HepG2 (cell line): Measurements from ENCODE around the gene KAT6B. TPM values are rescaled to one million over a fixed set of nuclear protein-coding genes. Genes with fewer than 3 reads are reported as not detected.

Experiments used
- ATAC-seq: fragments of 200-7000 bp; cut with Tn5 transposase; 3 replicates; pipeline ENCODE4 v1.9.1; 2020; ENCODE audit warnings: mild to moderate bottlenecking, moderate library complexity
- BruUV-seq: library from RNA; stranded (reverse); fragments of 400-500 nt; replicated peaks from 2 replicates; lab custom pipeline; 2021; lab: Mats Ljungman, UMichigan
- CTCF ChIA-PET: fragments of 300-600 bp; formaldehyde crosslinking; extraction: SDS; loops from one replicate; lab custom pipeline; 2021; ENCODE audit warnings: low total read pairs, inconsistent platforms, low intra/inter-chr PET ratio; lab: Yijun Ruan, JAX
- POLR2A ChIA-PET: fragments of 350-600 bp; sonication (Branson Sonifier 250); formaldehyde crosslinking; loops from one replicate; lab custom pipeline; 2020; ENCODE audit warnings: antibody characterized with exemption, inconsistent platforms; lab: Yijun Ruan, JAX
- DNase-seq: peaks from one replicate; pipeline ENCODE4 v3.0.0-alpha.2; 2015; ENCODE audit warnings: low spot score
- FAIRE-seq: peaks from 3 replicates; lab custom pipeline; 2011; peaks lifted over from hg19 to GRCh38; lab: Jason Lieb, UNC
- H2AFZ ChIP-seq: one replicate; pipeline ENCODE4 v1.6.1; 2011; ENCODE audit warnings: low read length, inconsistent platforms
- H3K27ac ChIP-seq: fragments of 300-600 bp; 3 replicates; pipeline ENCODE4 v1.8.0; 2011; ENCODE audit warnings: mixed run types, mild to moderate bottlenecking, mixed read lengths, low read length, inconsistent platforms; ENCODE audit not compliant: insufficient read depth; ENCODE audit errors: extremely low read length
- H3K27me3 ChIP-seq, 2 experiments: fragments of 200-600 bp in 1 of 2; 2 replicates in 1 of 2; 3 replicates in 1 of 2; pipeline versions ENCODE4 v1.6.0 to v1.8.0; 2011; ENCODE audit warnings: low read length in 2 of 2, mild to moderate bottlenecking in 2 of 2, moderate library complexity in 2 of 2, inconsistent platforms in 1 of 2; ENCODE audit not compliant: insufficient read depth in 2 of 2, control insufficient read depth in 1 of 2
- H3K36me3 ChIP-seq, 2 experiments: fragments of 200-600 bp in 1 of 2; replicated peaks in 1 of 2; 2 replicates in 1 of 2; 3 replicates in 1 of 2; pipeline versions ENCODE4 v1.5.1 to v1.8.0; 2011; ENCODE audit warnings: low read length in 2 of 2, inconsistent platforms in 1 of 2; ENCODE audit not compliant: insufficient read depth in 2 of 2, control insufficient read depth in 1 of 2
- H3K4me1 ChIP-seq: 2 replicates; pipeline ENCODE4 v1.5.1; 2012; ENCODE audit warnings: low read length, inconsistent platforms; ENCODE audit not compliant: insufficient read depth
- H3K4me2 ChIP-seq: 2 replicates; pipeline ENCODE4 v1.6.0; 2011; ENCODE audit warnings: low read depth, low read length, inconsistent platforms
- H3K4me3 ChIP-seq, 3 experiments: fragments of 200-600 bp in 1 of 3; sonication (generic), shearing (Covaris generic) in 1 of 3; replicated peaks in 1 of 3; 2 replicates each; pipeline ENCODE4 v1.5.1; 2011 to 2016; ENCODE audit warnings: low read length in 3 of 3, inconsistent platforms in 2 of 3, low read depth in 2 of 3, mild to moderate bottlenecking in 2 of 3, control low read depth in 1 of 3, mixed read lengths in 1 of 3; ENCODE audit not compliant: insufficient read depth in 1 of 3
- H3K79me2 ChIP-seq: one replicate; pipeline ENCODE4 v1.6.1; 2011; ENCODE audit warnings: low read length, inconsistent platforms; ENCODE audit not compliant: insufficient read depth
- H3K9ac ChIP-seq: 2 replicates; pipeline ENCODE4 v1.6.0; 2011; ENCODE audit warnings: mild to moderate bottlenecking, low read depth, low read length, inconsistent platforms; ENCODE audit not compliant: insufficient read depth
- H3K9me3 ChIP-seq: 2 replicates; pipeline ENCODE4 v1.5.1; 2012; ENCODE audit warnings: mild to moderate bottlenecking, low read length
- H4K20me1 ChIP-seq: 2 replicates; pipeline ENCODE4 v1.6.0; 2011; ENCODE audit warnings: inconsistent platforms, mild to moderate bottlenecking, low read length, moderate library complexity; ENCODE audit not compliant: insufficient read depth
- ARNTL ChIP-seq: sonication (generic); formaldehyde crosslinking; IDR thresholded peaks from 2 replicates; pipeline ENCODE4 v1.4.0; 2020; ENCODE audit warnings: mild to moderate bottlenecking, missing genetic modification reagents
- HDAC2 ChIP-seq: sonication (generic); formaldehyde crosslinking; IDR thresholded peaks from 2 replicates; pipeline ENCODE4 v1.4.0; 2020; ENCODE audit warnings: missing genetic modification reagents
- JDP2 ChIP-seq: sonication (generic); formaldehyde crosslinking; IDR thresholded peaks from 2 replicates; pipeline ENCODE4 v1.8.1; 2022; ENCODE audit warnings: missing genetic modification reagents, borderline replicate concordance
- MIXL1 ChIP-seq: IDR thresholded peaks from 2 replicates; pipeline ENCODE4 v1.6.1; 2016
- MTA3 ChIP-seq: sonication (generic); formaldehyde crosslinking; IDR thresholded peaks from 2 replicates; pipeline ENCODE4 v1.4.0; 2020; ENCODE audit warnings: missing genetic modification reagents
- PITX1 ChIP-seq: sonication (generic); formaldehyde crosslinking; IDR thresholded peaks from 2 replicates; pipeline ENCODE4 v1.5.1; 2020; ENCODE audit warnings: mild to moderate bottlenecking, missing genetic modification reagents
- RFX3 ChIP-seq: IDR thresholded peaks from 2 replicates; pipeline ENCODE4 v1.6.1; 2016; ENCODE audit warnings: missing biosample characterization, missing genetic modification reagents
- ZFP82 ChIP-seq: sonication (generic); formaldehyde crosslinking; IDR thresholded peaks from 2 replicates; pipeline ENCODE4 v1.5.1; 2020; ENCODE audit warnings: mild to moderate bottlenecking, missing genetic modification reagents, borderline replicate concordance
- ZNF354B ChIP-seq: sonication (generic); formaldehyde crosslinking; IDR thresholded peaks from 2 replicates; pipeline ENCODE4 v1.8.0; 2022; ENCODE audit warnings: mild to moderate bottlenecking, missing genetic modification reagents
- ZNF367 ChIP-seq: sonication (generic); formaldehyde crosslinking; IDR thresholded peaks from 2 replicates; pipeline ENCODE4 v1.4.0; 2020; ENCODE audit warnings: missing genetic modification reagents, borderline replicate concordance
- ZNF747 ChIP-seq: sonication (generic); formaldehyde crosslinking; IDR thresholded peaks from 2 replicates; pipeline ENCODE4 v1.8.1; 2023; ENCODE audit warnings: missing genetic modification reagents, mild to moderate bottlenecking, borderline replicate concordance
- ZNF749 ChIP-seq: sonication (generic); formaldehyde crosslinking; IDR thresholded peaks from 2 replicates; pipeline ENCODE4 v1.8.0; 2022; ENCODE audit warnings: mild to moderate bottlenecking, missing genetic modification reagents, moderate library complexity, borderline replicate concordance
- WGBS: methylation state at CpG from one replicate; pipeline ENCODE4 v1.1.6; 2017; ENCODE audit warnings: low lambda C conversion rate; 5-methylcytosine and 5-hydroxymethylcytosine counted together
- in situ Hi-C: cut with HindIII; loops from 2 replicates; pipeline ENCODE4 v1.10.0; 2017; ENCODE audit warnings: low pct_unique_long_range_greater_than_20kb; ENCODE audit not compliant: extremely low pct_ligation_motif_present
- intact Hi-C: fragments of 100-400 bp; cut with micrococcal nuclease; formaldehyde crosslinking; loops from one replicate; pipeline ENCODE4 v1.10.0; 2022; ENCODE audit not compliant: unreplicated experiment
- polyA plus RNA-seq, 8 experiments: library from polyadenylated mRNA; depleted of rRNA in 3 of 8; stranded (reverse) in 7 of 8; unstranded in 1 of 8; fragments of >200 nt; fragmentation: Illumina TruSeq in 4 of 8; extraction: Trizol in 4 of 8; gene quantifications; 2 replicates each; pipeline versions ENCODE4 v1.2.1 to v1.2.3, GENCODE V29; 2011 to 2016; ENCODE audit warnings: low read depth in 4 of 8, missing spikeins in 1 of 8, mixed read lengths in 1 of 8; ENCODE audit not compliant: insufficient read depth in 1 of 8
- total RNA-seq, 5 experiments: library from RNA; depleted of rRNA; stranded (reverse); fragments of >200 nt; fragmentation: Illumina TruSeq; extraction: Trizol; gene quantifications; 2 replicates each; pipeline ENCODE4 v1.2.3, GENCODE V29; 2016; ENCODE audit warnings: low read depth in 1 of 5
- TF ChIP-seq, protein P1 (sequence below): sonication (generic); formaldehyde crosslinking; IDR thresholded peaks from one replicate; pipeline ENCODE4 v1.5.1; 2020; ENCODE audit warnings: mild to moderate bottlenecking, missing genetic modification reagents; ENCODE audit errors: not compliant biosample characterization
- TF ChIP-seq, protein P2 (sequence below), 2 experiments: fragments of 450-650 bp in 1 of 2; sonication (generic) in 1 of 2; formaldehyde crosslinking; IDR thresholded peaks; 2 replicates each; pipeline versions ENCODE4 v1.5.0 to v1.8.0; 2020 to 2022; ENCODE audit warnings: mild to moderate bottlenecking in 1 of 2, missing genetic modification reagents in 1 of 2

KAT6B gene
- total and polyA plus RNA-seq, 2 of the 13 experiments (the other 11 are each of a cell fraction or from before 2014, with no cell fraction given): 3.0 to 9.5 TPM

DNA sequence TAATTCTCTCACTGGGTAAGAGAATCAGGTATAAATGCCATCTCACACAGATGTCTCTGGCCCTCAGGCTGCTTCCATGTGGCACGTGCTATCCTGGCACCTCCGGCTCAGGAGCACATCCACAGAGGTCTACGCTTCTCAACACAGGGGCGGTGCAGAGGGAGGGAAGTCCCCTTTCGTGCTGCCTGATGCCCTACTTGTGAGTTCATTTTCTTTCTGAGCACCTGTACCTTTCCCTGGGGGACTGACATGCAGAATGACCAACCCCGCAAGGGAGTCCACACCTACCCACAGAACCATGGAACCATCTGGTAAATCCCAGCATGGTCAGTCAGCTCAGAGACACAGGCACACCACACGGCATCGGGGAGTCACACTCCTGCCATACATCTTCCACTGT, 186.1 kb downstream of the KAT6B start:
- Histone ChIP-seq H3K79me2 (no peaks in the 10 kb centered on the region), H3K27ac (no peak overlapping the region), H3K9ac (no peak overlapping the region), H3K4me3 (no peak overlapping the region), H2AFZ (no peak overlapping the region), H4K20me1 (no peaks in the 10 kb centered on the region), H3K4me2 (no peak overlapping the region), H3K36me3 (peaks cover 0 to 4% of the 10 kb centered on the region in 2 experiments; a peak in 1 of 5 replicates), H3K27me3 (no peaks in the 10 kb centered on the region), H3K9me3 (no peaks in the 10 kb centered on the region), H3K4me1 (no peaks in the 10 kb centered on the region)
- DNase-seq (no peak), ATAC-seq (no peak), FAIRE-seq (no peak)
- BruUV-seq: no TSS peak
- CTCF ChIA-PET: no interaction called here
- WGBS: 99% methylated on average over 8 of the region's 8 CpGs
- no peak for TF ChIP-seq PITX1
- TF ChIP-seq, protein P1, sequence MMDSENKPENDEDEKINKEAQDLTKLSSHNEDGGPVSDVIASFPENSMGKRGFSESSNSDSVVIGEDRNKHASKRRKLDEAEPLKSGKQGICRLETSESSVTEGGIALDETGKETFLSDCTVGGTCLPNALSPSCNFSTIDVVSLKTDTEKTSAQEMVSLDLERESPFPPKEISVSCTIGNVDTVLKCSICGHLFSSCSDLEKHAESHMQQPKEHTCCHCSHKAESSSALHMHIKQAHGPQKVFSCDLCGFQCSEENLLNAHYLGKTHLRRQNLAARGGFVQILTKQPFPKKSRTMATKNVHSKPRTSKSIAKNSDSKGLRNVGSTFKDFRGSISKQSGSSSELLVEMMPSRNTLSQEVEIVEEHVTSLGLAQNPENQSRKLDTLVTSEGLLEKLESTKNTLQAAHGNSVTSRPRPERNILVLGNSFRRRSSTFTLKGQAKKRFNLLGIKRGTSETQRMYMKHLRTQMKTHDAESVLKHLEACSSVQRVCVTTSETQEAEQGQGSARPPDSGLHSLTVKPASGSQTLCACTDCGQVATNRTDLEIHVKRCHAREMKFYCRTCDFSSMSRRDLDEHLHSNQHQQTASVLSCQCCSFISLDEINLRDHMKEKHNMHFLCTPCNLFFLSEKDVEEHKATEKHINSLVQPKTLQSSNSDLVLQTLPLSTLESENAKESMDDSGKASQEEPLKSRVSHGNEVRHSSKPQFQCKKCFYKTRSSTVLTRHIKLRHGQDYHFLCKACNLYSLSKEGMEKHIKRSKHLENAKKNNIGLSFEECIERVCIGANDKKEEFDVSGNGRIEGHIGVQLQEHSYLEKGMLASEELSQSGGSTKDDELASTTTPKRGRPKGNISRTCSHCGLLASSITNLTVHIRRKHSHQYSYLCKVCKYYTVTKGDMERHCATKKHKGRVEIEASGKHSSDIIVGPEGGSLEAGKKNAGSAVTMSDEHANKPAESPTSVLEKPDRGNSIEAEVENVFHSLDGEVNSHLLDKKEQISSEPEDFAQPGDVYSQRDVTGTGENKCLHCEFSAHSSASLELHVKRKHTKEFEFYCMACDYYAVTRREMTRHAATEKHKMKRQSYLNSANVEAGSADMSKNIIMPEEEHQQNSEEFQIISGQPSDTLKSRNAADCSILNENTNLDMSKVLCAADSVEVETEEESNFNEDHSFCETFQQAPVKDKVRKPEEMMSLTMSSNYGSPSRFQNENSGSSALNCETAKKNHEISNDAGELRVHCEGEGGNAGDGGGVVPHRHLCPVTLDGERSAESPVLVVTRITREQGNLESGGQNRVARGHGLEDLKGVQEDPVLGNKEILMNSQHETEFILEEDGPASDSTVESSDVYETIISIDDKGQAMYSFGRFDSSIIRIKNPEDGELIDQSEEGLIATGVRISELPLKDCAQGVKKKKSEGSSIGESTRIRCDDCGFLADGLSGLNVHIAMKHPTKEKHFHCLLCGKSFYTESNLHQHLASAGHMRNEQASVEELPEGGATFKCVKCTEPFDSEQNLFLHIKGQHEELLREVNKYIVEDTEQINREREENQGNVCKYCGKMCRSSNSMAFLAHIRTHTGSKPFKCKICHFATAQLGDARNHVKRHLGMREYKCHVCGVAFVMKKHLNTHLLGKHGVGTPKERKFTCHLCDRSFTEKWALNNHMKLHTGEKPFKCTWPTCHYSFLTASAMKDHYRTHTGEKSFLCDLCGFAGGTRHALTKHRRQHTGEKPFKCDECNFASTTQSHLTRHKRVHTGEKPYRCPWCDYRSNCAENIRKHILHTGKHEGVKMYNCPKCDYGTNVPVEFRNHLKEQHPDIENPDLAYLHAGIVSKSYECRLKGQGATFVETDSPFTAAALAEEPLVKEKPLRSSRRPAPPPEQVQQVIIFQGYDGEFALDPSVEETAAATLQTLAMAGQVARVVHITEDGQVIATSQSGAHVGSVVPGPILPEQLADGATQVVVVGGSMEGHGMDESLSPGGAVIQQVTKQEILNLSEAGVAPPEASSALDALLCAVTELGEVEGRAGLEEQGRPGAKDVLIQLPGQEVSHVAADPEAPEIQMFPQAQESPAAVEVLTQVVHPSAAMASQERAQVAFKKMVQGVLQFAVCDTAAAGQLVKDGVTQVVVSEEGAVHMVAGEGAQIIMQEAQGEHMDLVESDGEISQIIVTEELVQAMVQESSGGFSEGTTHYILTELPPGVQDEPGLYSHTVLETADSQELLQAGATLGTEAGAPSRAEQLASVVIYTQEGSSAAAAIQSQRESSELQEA (CRISPR knock-in tag): no peak
- TF ChIP-seq MTA3 (CRISPR knock-in tag): no peak
- TF ChIP-seq HDAC2 (CRISPR knock-in tag): no peak
- TF ChIP-seq MIXL1 (CRISPR knock-in tag): no peak
- no peak for TF ChIP-seq ARNTL (CRISPR knock-in tag)
- no peak for TF ChIP-seq ZNF354B (CRISPR knock-in tag)
- TF ChIP-seq, protein P2, sequence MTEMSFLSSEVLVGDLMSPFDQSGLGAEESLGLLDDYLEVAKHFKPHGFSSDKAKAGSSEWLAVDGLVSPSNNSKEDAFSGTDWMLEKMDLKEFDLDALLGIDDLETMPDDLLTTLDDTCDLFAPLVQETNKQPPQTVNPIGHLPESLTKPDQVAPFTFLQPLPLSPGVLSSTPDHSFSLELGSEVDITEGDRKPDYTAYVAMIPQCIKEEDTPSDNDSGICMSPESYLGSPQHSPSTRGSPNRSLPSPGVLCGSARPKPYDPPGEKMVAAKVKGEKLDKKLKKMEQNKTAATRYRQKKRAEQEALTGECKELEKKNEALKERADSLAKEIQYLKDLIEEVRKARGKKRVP (CRISPR knock-in tag; IDR thresholded peaks at IDR 0.05): no peak
- no peak for TF ChIP-seq RFX3
- TF ChIP-seq ZNF367: no peak
- TF ChIP-seq ZNF747 (CRISPR knock-in tag): no peak
- TF ChIP-seq ZNF749: no peak
- no peak for TF ChIP-seq JDP2 (CRISPR knock-in tag)
- no peak for TF ChIP-seq ZFP82 (CRISPR knock-in tag)
- POLR2A ChIA-PET: no interaction called here
- in situ Hi-C loops: no loop called here
- intact Hi-C loops: no loop called here
